Astrocyte (in vitro differentiated cells and primary cell): ENCODE measurements around the gene CAMKK2. TPM values are rescaled to one million over a fixed set of nuclear protein-coding genes. Genes with fewer than 3 reads are reported as not detected.

Experiments
- DNase-seq: peaks from one replicate; pipeline ENCODE4 v3.0.0-alpha.2; 2010; ENCODE audit warnings: low read depth
- FAIRE-seq: peaks from 2 replicates; lab custom pipeline; 2011; peaks lifted over from hg19 to GRCh38; lab: Jason Lieb, UNC
- H2AFZ ChIP-seq: 2 replicates; pipeline ENCODE4 v1.6.0; 2012; ENCODE audit warnings: low read depth, low read length, inconsistent platforms
- H3K27ac ChIP-seq: 2 replicates; pipeline ENCODE4 v1.5.1; 2011; ENCODE audit warnings: low read depth, low read length, inconsistent platforms
- H3K27me3 ChIP-seq: 2 replicates; pipeline ENCODE4 v1.6.0; 2011; ENCODE audit warnings: low read length, inconsistent platforms; ENCODE audit not compliant: insufficient read depth
- H3K36me3 ChIP-seq: 2 replicates; pipeline ENCODE4 v1.5.1; 2011; ENCODE audit warnings: low read length, inconsistent platforms; ENCODE audit not compliant: insufficient read depth
- H3K4me1 ChIP-seq: 2 replicates; pipeline ENCODE4 v1.5.1; 2011; ENCODE audit warnings: low read length, inconsistent platforms; ENCODE audit not compliant: insufficient read depth
- H3K4me2 ChIP-seq: 2 replicates; pipeline ENCODE4 v1.6.0; 2012; ENCODE audit warnings: low read length, inconsistent platforms
- H3K4me3 ChIP-seq: 2 replicates; pipeline ENCODE4 v1.5.1; 2011; ENCODE audit warnings: low read depth, mild to moderate bottlenecking, low read length, inconsistent platforms; ENCODE audit not compliant: insufficient read depth
- H3K79me2 ChIP-seq: 2 replicates; pipeline ENCODE4 v1.6.0; 2012; ENCODE audit warnings: mild to moderate bottlenecking, low read length, inconsistent platforms; ENCODE audit not compliant: insufficient read depth
- H3K9ac ChIP-seq: 2 replicates; pipeline ENCODE4 v1.6.0; 2012; ENCODE audit warnings: mild to moderate bottlenecking, low read length, inconsistent platforms
- H3K9me3 ChIP-seq: 2 replicates; pipeline ENCODE4 v1.5.1; 2012; ENCODE audit warnings: low read depth, mild to moderate bottlenecking, low read length, inconsistent platforms; ENCODE audit not compliant: insufficient read depth
- H4K20me1 ChIP-seq: 2 replicates; pipeline ENCODE4 v1.6.0; 2012; ENCODE audit warnings: low read length, inconsistent platforms; ENCODE audit not compliant: insufficient read depth
- H3K27ac Mint-ChIP-seq: one replicate; pipeline ENCODE4 v1.8.0; 2021; ENCODE audit warnings: mild to moderate bottlenecking, mixed read lengths; ENCODE audit not compliant: unreplicated experiment
- H3K27me3 Mint-ChIP-seq: one replicate; pipeline ENCODE4 v1.8.0; 2021; ENCODE audit warnings: low read depth, mixed read lengths; ENCODE audit not compliant: unreplicated experiment
- H3K36me3 Mint-ChIP-seq: one replicate; pipeline ENCODE4 v1.8.0; 2021; ENCODE audit warnings: low read depth, mixed read lengths; ENCODE audit not compliant: unreplicated experiment
- H3K4me1 Mint-ChIP-seq: one replicate; pipeline ENCODE4 v1.8.0; 2021; ENCODE audit warnings: low read depth, mixed read lengths; ENCODE audit not compliant: unreplicated experiment
- H3K4me3 Mint-ChIP-seq: one replicate; pipeline ENCODE4 v1.8.0; 2021; ENCODE audit warnings: mild to moderate bottlenecking, moderate library complexity, mixed read lengths; ENCODE audit not compliant: unreplicated experiment
- H3K9me3 Mint-ChIP-seq: one replicate; pipeline ENCODE4 v1.8.0; 2021; ENCODE audit warnings: mild to moderate bottlenecking, mixed read lengths; ENCODE audit not compliant: unreplicated experiment
- EZH2 ChIP-seq: IDR thresholded peaks from 2 replicates; pipeline ENCODE4 v1.6.1; 2012; ENCODE audit warnings: mild to moderate bottlenecking, low read length, inconsistent platforms; ENCODE audit not compliant: insufficient read depth
- total RNA-seq: library from RNA; stranded (reverse); gene quantifications from 2 replicates; pipeline ENCODE4 v1.2.1, GENCODE V29; 2021
- TF ChIP-seq, protein P1 (sequence below): IDR thresholded peaks from 2 replicates; pipeline ENCODE4 v1.5.1; 2011; ENCODE audit warnings: low read depth, mild to moderate bottlenecking, inconsistent platforms, low read length, moderate library complexity; ENCODE audit not compliant: insufficient read depth

CAMKK2 gene
- total RNA-seq, 1 donor from 2014 or later, result 22.0 TPM

DNA sequence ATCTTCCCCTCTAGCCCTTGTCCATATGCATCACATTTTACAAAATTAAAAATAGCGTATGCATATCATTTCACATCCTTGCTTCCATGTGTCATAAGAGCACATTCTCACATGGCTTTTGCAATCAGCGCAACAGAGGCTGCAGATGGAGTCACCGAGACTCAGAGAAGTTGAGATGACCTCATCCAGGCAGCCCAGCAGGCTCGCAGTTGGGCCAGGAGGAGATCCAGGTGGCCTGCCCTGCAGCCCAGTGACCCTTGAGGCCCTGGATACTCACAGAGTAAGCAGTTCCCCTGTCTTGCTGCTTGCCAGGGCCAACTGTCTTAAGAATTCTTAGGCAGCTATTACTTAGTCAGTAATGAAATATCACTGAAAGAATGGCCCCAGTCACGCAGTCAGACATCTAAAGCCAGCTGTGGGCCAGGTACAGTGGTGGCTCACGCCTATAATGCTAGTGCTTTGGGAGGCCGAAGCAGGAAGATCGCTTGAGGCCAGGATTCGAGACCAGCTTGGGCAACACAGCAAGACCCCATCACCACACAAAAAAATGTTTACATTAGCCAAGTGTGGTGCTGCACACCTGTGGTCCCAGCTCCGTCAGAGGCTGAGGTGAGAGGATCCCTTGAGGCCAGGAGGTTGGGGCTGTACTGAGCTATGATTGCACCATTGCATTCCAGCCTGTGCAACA is 9.1 kb downstream of the CAMKK2 start:
- no peak overlapping the region for H2AFZ ChIP-seq
- TF ChIP-seq, protein P1, sequence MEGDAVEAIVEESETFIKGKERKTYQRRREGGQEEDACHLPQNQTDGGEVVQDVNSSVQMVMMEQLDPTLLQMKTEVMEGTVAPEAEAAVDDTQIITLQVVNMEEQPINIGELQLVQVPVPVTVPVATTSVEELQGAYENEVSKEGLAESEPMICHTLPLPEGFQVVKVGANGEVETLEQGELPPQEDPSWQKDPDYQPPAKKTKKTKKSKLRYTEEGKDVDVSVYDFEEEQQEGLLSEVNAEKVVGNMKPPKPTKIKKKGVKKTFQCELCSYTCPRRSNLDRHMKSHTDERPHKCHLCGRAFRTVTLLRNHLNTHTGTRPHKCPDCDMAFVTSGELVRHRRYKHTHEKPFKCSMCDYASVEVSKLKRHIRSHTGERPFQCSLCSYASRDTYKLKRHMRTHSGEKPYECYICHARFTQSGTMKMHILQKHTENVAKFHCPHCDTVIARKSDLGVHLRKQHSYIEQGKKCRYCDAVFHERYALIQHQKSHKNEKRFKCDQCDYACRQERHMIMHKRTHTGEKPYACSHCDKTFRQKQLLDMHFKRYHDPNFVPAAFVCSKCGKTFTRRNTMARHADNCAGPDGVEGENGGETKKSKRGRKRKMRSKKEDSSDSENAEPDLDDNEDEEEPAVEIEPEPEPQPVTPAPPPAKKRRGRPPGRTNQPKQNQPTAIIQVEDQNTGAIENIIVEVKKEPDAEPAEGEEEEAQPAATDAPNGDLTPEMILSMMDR, result no peak
- TF ChIP-seq EZH2, result no peak
- no peak overlapping the region for H3K9ac ChIP-seq
- H3K9me3 ChIP-seq, result no peaks in the 10 kb centered on the region
- no peak overlapping the region for H3K4me3 Mint-ChIP-seq
- no peak overlapping the region for H3K4me3 ChIP-seq
- DNase-seq (no peak), FAIRE-seq (no peak)
- H3K4me2 ChIP-seq, result no peak overlapping the region
- no peak overlapping the region for H3K27ac ChIP-seq
- no peaks in the 10 kb centered on the region for H3K9me3 Mint-ChIP-seq
- H3K27me3 Mint-ChIP-seq, result no peaks in the 10 kb centered on the region
- H3K4me1 ChIP-seq, result no peaks in the 10 kb centered on the region
- H3K27ac Mint-ChIP-seq, result no peak overlapping the region
- no peaks in the 10 kb centered on the region for H3K27me3 ChIP-seq
- peaks cover 10% of the 10 kb centered on the region for H3K36me3 Mint-ChIP-seq
- peaks cover 3% of the 10 kb centered on the region for H3K4me1 Mint-ChIP-seq
- H3K79me2 ChIP-seq, result peaks cover 6% of the 10 kb centered on the region
- H3K36me3 ChIP-seq, result peaks cover 2% of the 10 kb centered on the region
- H4K20me1 ChIP-seq, result peaks cover 48% of the 10 kb centered on the region

DNA sequence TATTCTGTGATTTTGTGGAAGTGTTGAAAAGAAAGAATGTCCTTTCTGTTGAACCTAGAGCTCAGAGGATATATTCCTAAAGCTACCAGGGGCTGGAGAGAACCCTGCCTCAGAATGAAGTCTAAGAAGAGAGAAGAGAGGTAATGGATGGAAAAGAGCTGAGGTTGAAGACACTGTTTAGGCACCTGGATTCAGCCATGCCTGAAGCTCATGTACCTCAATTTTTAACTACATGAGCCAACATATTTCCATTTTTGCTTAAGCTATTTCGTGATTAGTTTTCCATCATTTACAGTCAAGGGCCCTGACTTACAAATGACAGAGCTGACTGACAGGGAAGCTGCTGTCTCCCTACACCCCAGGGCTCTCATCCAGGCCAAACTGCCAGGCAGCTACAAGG is 10.7 kb downstream of the CAMKK2 start:
- peaks cover 50% of the 10 kb centered on the region for H4K20me1 ChIP-seq
- H3K27ac ChIP-seq, result no peak overlapping the region
- FAIRE-seq, result no peak

More for the DNA sequence above, 10.7 kb downstream of the CAMKK2 start:
- DNase-seq, result no peak
- no peak overlapping the region for H3K4me3 Mint-ChIP-seq
- H3K27ac Mint-ChIP-seq, result no peak overlapping the region
- Histone ChIP-seq H3K4me3 (no peak overlapping the region), H3K4me2 (no peak overlapping the region), H3K27me3 (no peaks in the 10 kb centered on the region), H3K9me3 (no peaks in the 10 kb centered on the region), H3K4me1 (no peaks in the 10 kb centered on the region), H3K79me2 (peaks cover 6% of the 10 kb centered on the region), H3K36me3 (peaks cover 2% of the 10 kb centered on the region), H2AFZ (no peak overlapping the region), H3K9ac (no peak overlapping the region)
- no peak for TF ChIP-seq EZH2
- TF ChIP-seq, protein P1, result no peak
- H3K9me3 Mint-ChIP-seq, result no peaks in the 10 kb centered on the region
- peaks cover 10% of the 10 kb centered on the region for H3K36me3 Mint-ChIP-seq
- H3K27me3 Mint-ChIP-seq, result no peaks in the 10 kb centered on the region
- H3K4me1 Mint-ChIP-seq, result peaks cover 3% of the 10 kb centered on the region
